Upper lobe of left lung (tissue), 4 donors: ENCODE data around the gene PTH.
A peak's percentile ranks its signal among the peaks of the same experiment; 100 is the strongest.

ENCODE experiments used
- CTCF ChIP-seq, 6 experiments: fragments of 450-650 bp in 4 of 6; fragments of 200-600 bp in 2 of 6; sonication (generic) in 2 of 6; IDR thresholded peaks; one replicate each; pipeline ENCODE4 v1.5.1; 2016 to 2019; ENCODE audit warnings: antibody characterized with exemption in 6 of 6
- POLR2AphosphoS5 ChIP-seq, 2 donors: sonication (generic); formaldehyde crosslinking; IDR thresholded peaks; one replicate each; pipeline ENCODE4 v1.5.1; 2017; ENCODE audit warnings: antibody characterized with exemption in 2 of 2

- peak in 5 of 6 experiments; percentile 30 to 60 (median 35) for TF ChIP-seq CTCF (IDR thresholded peaks at IDR 0.05)
- no peak for TF ChIP-seq POLR2AphosphoS5 (IDR thresholded peaks at IDR 0.05)
Measured at GRCh38 chr11:13465909-13466371, 29.9 kb downstream of the PTH start.
